NOMO-1 (cell line): ENCODE measurements around the gene RNASE7.
A peak's percentile ranks its signal among the peaks of the same experiment; 100 is the strongest.

Experiments used
- DNase-seq, 2 experiments: peaks; one replicate each; lab custom pipeline; 2025; ENCODE audit not compliant: unreplicated experiment in 2 of 2; lab: John Stamatoyannopoulos, UW

The RNASE7 gene

DNA sequence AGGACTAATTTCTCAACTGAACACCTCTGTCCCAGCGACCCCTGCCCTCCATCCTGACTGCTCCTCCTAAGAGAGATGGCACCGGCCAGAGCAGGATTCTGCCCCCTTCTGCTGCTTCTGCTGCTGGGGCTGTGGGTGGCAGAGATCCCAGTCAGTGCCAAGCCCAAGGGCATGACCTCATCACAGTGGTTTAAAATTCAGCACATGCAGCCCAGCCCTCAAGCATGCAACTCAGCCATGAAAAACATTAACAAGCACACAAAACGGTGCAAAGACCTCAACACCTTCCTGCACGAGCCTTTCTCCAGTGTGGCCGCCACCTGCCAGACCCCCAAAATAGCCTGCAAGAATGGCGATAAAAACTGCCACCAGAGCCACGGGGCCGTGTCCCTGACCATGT, 756 bp downstream of the RNASE7 start:
- DNase-seq: no peak

DNA sequence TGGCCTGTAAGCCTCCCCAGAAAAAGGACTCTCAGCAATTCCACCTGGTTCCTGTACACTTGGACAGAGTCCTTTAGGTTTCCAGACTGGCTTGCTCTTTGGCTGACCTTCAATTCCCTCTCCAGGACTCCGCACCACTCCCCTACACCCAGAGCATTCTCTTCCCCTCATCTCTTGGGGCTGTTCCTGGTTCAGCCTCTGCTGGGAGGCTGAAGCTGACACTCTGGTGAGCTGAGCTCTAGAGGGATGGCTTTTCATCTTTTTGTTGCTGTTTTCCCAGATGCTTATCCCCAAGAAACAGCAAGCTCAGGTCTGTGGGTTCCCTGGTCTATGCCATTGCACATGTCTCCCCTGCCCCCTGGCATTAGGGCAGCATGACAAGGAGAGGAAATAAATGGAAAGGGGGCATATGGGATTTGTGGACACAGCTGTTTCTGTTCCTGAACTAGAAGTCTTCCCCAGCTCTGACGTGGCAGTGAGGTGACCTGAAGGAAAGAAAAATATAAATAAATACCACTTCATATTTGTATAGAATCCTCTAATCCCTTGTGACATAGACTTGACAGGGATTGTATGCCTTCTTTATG, 1.3 kb downstream of the RNASE7 start:
- no peak for DNase-seq

DNA sequence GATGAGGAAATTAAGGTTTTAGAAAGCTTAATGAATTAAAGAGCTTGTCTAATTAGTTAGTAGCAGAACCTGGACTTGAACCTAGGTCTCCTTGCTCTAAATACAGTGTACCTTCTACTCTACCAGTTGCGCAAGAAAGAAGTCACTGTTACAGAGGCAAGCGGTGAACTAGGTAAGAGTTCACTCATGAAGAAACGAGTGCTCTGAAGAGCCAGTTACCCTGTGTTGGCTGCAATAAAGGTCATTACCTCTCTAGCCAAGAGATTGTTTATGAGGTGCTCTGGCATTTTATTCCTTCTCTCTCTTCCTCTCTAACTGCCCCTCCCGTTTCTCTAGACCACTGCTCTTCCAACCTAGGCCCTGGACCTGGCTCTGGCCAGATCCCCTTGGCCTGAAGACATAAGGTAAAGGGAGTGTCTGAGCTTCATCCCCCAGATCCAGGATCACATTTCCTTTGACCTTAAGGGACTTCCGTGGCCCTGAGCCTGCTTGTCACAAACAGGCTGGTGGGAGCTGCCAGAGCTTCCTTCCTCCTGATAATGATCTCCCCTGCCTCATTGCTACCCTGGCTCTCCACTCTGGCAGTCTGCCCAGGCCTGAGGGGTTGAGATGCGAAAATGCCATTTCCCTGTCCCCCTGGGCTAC, 1.9 kb downstream of the RNASE7 start:
- DNase-seq: no peak

DNA sequence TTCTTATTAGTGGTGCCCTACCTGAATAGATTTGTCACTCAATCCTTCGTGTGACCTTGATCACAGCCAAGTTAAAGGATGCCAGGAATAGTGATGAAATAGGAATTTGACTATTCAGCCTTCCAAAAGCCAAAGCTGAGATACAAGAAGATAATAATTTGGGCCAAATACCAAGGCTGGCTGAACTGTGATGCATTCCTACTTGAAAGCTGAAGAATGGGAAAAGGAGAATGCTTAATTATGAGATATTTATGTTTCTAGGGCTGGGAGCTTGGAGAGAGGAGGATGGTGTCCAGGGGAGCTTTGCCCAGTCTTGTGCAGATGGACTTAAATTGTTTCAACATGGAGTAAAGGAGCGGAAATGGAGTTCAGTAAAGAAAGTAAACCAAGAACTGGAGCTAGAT, 5.2 kb downstream of the RNASE7 start:
- DNase-seq: no peak

DNA sequence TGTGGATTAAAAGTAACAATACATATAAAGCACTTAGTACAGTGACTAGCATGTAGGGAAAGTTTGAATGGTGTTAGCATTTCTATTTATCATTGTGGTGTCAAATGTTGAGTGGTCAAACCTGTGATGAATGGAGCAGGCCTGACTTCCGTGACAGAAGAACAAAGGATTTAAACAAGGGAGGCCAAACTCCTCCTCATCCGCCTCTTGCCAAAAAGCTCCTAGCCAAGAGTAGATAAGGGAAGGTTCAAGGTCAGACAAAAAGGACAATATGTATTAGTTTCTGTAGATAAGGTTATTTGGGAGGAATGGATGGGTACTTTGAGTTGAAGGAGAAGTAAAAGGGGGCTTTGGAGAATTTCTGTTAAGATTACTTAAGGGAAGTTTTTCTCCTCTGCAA, 6.5 kb downstream of the RNASE7 start:
- DNase-seq: no peak

DNA sequence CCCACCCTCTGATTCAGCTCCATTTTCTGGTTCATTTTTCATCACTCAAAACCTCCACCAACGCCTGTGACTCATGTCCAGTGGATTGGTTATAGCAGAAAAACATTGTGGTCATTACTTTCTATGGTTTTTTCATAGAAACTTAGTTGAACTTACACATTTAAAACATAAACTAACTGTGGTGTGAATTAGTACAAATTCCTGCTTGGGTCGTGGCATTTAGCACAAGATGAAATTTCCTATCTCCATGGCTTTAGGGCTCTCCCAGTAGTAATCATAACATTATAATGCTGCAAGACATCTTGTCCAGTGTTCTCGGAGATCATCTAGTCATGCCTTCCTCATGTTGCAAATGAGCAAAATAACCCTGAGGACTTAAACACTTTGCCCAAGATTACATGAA, 7.1 kb downstream of the RNASE7 start:
- DNase-seq: no peak

DNA sequence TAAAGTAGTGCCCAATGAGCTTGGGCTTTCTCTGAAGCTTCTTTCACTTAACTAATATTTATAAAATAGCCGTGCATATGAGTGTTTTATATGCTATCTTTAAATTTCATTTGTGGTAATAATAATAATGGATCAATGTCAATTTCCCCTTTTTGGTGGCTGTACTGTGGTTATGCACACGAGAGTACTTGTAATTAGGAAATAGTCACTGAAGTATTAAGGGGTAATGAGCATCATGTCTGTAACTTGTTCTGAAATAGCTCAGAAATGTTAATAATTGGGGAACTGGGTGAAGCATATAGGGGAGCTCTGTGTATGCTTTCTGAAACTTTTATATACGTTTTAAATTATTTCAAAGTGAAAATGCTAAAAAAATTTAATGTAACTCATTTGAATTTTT, 8.4 kb downstream of the RNASE7 start:
- DNase-seq: peak in 1 of 2 experiments; percentile 4

DNA sequence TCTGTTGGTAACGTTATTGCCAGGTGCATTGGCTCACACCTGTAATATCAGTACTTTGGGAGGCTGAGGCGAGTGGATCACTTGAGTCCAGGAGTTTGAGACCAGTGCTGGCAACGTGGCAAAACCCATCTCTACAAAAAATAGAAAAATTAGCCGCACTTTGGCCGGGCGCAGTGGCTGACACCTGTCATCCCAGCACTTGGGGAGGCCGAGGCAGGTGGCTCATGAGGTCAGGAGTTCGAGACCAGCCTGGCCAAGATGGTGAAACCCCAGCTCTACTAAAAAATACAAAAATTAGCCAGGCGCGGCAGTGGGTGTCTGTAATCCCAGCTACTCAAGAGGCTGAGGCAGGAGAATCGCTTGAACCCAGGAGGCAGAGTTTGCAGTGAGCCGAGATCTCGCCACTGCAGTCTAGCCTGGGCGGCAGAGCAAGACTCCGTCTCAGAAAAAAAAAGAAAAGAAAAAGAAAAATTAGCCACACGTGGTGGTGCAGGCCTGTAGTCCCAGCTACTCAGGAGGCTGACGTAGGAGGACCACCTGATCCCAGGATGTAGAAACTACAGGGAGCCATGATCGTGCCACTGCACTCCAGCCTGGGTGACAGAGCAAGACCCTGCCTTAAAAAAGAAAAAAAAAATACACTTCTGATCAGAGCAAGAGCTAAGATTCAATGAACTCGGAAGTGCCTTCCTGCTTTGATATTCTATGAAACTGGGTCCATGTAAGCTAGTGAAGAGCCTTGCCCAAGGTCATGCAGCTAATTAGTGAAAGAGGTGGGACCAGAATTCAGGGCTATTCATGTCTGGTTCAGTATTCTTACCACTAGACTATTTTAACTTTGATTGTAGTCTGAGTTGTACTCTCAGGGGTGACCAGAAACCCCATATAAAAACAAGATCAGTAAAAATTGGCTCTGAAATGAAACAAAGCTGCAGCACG, 11.3 kb downstream of the RNASE7 start:
- no peak for DNase-seq

DNA sequence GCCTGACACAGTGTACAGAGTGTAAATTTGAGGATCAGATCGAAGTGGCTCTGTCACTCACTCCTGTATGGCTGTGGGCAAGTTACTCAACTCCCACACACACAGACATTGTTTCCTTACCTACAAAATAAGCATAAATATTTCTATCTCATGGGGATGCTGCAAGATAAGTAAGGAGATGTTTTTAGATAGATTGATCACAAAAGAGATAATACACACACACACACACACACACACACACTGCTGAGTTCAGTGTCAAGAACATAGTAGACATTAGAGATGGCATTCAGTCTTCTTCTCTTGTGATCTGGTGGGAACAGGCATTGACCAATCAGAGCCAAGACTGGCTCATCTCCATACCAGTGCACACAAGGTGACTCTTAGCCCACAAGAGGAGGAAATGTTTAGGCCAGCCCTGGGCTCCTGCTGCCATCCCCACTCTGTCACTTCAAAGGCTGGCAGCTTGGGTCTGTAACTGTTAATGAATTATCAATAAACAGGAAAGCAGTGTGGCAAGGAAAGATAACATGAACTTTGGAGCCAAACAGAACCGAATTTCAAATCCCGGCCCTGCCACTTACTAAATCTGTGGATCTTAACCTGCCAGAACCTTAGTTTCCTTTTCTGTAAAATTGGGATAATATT, 12.1 kb downstream of the RNASE7 start:
- no peak for DNase-seq

DNA sequence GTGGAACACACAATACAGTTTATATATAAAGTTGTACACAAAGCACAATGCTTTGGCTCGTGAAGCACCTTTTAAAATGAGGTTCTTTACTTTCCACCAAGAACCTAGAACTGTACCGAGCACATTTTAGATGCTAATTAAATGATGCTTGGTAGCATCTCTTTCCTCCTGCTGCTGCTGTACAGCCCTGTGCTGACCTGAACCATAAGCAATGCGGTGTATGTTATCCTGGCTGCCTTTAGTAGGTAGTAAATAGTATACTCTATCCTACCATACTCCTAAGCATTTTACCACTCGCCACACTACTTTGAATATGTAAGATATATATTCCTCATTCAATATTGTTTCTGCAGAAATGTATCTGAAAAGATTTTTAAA, 12.6 kb downstream of the RNASE7 start:
- no peak for DNase-seq

DNA sequence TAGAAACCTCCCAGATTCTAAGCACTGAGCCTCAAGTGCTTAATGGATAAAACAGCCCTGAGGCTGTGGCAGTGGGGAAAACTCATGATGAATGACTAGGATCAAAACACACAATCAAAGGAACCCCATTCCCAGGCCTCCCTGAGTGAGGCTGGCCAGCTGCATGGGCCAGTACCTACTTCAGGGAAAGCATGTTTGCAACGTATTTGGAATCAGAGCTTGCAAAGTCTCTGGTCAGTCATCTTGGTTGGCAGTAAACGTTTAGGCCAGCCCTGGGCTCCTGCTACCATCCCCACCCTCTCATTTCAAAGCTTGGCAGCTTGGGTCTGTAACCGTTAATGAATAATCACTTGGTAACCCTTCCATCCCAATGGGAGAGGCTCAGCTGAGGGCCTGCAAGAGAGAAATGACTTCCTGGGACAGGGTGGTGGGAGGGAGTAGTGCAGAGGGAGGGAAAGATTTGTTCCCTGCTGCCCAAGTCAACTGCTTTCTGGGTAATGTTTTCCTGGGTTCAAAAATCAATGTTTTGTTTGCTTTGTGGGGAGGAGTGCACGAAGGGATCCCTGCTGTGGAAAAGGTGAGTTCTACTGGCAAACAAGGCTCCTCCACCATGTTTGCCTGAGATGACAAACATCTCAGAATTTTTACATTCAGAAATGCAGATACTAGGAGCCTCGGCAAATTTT, 13.4 kb downstream of the RNASE7 start:
- DNase-seq: no peak

DNA sequence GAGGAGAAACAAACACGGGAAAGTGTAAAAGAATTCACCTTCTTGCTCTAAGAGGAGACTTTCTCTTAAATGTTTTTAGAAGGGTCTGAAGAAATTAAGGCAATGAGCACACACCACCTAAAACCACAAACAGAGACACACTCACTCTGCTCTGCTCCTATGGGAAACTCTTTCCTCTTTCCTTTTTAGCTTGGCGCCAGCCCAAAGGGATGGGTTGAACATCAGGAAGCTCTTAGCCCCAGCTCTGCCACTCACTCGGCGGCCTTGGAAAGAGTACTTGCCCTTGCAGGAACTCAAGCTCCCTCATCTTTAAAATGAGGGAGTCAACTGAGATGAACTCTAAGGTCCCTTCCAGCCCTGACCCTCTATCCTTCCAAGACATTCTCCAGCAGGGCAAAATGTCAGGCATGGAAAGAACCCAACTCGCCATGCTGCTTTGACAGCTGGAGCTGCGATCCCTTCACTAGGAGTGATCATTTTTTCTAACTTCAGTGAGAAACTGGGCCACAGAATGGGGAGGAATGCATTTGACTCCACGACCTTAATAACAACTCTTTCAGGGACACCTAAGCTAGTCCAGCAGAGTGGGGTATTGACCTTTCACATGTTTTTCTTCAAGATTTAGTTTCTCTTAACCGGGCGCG, 14.5 kb downstream of the RNASE7 start:
- DNase-seq: no peak

DNA sequence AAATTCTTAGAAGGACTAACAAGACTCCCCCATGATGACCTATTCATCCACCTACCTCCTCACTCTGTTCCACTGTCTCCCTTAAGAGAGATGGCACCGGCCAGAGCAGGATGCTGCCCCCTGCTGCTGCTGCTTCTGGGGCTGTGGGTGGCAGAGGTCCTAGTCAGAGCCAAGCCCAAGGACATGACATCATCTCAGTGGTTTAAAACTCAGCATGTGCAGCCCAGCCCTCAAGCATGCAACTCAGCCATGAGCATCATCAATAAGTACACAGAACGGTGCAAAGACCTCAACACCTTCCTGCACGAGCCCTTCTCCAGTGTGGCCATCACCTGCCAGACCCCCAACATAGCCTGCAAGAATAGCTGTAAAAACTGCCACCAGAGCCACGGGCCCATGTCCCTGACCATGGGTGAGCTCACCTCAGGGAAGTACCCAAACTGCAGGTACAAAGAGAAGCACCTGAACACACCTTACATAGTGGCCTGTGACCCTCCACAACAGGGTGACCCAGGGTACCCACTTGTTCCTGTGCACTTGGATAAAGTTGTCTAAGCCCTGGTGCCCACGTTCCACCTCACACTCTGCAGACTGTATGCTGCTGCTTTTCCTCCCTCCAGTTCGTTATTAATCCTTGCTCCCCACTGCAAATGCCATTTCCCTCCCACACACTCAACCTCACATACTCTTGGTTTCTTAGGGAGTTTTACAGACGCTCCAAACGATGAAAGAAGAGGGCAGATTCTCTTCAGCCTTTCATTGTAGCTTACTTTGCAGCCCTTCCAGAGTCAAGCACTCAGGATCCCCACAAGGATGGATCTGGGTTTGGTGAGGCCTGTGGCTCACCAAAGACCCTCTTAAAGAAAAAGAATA, 15.9 kb downstream of the RNASE7 start, which contains the start of gene RNASE8:
TSS of gene RNASE8 (plus strand) at position 20 of the 873 bp plus-strand sequence. CDS start at position 91, 71 bp downstream.
- DNase-seq: no peak

DNA sequence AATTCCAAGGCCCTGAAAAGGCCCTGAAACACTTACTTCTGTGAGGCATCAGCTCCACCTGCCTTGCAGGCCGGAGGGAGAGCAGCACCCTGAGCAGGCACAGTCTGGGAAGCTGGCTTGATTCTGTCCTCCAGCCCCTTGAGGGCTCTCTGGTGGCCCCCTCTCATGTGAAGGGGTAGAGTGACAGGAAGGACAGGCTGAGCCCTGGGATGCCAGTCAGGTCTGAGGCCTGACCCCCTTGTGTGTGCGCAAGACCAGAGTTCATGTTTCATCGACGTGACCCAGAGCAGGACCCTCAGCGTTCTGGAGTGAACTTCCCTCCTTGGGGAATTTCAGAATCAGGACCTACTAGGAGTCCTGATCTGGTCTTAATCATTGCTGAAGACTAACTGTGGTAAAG, 16.7 kb downstream of the RNASE7 start:
- DNase-seq: no peak

DNA sequence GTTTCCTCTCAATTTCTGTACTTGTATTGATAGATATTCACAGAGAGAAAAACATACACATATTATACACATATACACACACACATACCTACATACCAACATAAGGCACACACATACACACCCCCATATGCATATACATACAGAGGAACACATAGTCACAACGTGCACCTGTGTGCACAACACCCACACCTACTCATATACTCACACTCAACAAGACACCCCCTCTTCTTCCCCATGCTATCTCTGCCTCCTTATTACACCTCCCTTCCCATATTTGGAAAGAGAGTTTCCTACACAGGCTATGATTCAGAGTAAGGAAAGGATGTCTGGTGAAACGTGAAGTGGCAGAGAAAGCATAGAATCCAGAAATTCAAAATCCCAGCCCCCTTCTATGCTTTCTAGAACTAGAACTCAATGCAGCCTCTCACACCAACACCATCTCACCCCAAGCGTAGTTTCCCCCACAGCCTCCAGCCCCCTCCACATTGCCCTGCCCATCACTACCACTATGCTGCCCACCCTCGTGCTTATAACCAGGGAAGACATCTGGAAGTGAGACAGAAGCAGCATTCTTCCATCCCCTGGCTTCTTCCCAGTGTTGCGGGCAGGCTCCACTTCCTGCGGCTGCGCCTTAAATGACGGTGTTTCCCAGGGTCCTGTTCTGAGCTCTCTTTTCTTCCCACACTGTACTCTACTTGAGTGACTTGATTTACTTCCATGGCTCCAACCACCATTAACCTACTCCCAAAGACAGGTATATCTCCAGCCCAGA, 17.9 kb downstream of the RNASE7 start:
- DNase-seq: no peak

DNA sequence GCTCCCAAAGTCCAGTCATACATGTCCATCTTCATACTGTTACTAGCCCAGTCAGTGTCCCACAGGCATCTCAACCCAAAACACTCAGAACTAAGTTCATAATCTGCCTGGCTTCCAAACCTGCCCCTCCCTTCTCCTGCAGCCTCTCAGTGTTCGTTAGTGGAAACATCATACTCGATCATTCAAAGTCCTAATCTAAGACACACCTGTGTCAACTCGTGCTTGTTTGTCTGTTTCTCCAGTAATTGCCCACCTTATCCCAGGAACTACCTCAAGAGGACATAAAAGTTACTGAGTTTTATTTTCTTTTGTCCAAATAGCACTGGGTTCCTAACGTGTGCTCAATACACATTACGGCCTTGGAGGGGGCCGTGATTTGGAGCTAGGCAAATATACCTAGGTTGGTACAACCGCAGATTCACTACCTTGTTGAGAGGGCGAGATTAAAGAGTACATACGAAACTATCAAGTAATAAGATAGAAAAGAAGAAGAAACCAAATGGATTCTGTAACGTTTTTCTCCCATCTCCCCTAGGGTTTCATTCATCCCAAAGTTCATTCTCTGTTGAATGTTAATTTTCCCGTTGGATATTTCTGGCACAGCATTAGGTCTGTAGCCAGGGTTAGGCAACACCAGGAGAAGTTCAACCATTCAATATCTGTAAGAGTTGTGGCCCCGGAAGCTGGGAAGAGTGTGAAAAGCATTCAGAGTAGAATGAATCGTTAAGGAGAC, 18.6 kb downstream of the RNASE7 start:
- DNase-seq: no peak

DNA sequence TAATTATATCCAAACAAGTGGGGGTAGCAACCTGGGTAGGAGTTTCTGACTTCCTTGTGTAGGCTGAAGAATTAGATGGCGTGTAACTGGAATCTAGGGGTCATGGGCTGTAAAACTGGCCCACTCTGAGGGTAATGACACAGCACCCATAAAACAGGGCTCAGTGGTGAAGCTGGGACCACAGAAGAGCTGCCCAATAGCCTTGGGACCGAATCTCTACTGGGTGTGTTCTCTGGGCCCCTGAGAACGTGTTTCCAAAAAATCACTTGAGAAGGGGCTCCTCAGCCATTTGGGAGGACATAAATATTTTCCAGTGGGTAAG, 19.1 kb downstream of the RNASE7 start:
- DNase-seq: no peak

DNA sequence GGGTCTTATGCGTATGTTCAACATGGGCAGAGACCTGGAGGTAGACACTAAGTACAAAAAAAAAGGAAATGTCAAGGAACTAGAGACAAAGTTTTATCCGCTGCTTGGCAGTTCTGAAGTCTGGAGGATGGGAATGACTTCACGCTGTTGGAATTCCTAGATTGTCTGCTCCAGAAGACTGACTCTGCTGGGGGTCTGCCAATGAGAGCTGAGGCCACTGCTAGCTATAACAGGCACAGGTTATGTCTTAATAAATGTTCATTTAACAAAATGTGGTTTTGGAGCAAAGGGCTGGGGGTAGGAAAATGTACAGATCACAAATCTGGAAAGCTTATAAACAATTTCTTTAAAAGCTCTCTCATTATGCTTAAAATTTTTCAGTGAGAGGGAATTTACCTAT, 21.3 kb downstream of the RNASE7 start:
- no peak for DNase-seq
